ENCODE results near the gene SOWAHA. TPM values are rescaled to one million over a fixed set of nuclear protein-coding genes. Genes with fewer than 3 reads are reported as not detected.

The SOWAHA gene
- total RNA-seq, 2 donors from 2014 or later: 4.1 to 16.7 TPM

DNA sequence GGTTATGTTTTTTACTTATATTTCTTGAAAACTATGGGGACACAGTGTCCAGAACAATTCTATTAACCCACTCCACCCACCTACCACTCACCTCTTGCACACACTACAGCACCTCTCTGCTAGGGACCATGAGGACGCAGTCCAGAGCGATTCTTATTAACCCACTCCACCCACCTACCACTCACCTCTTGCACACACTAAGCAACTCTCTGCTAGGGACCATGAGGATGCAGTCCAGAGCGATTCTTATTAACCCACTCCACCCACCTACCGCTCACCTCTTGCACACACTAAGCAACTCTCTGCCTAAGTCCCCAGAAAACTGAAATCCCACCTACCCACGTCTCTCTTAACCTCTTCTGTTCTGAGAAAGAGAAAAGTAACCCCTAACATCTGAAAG is 19.5 kb downstream of the SOWAHA start:
- DNase-seq (ENCODE audit: low spot score): no peak
- WGBS: 91% methylated on average over 5 of the region's 5 CpGs
- intact Hi-C loops (cut with DNase I): loop anchor here (5.0 kb wide), 1 partner anchor 35 kb away; the partner anchor contains the start of genes GDF9 and UQCRQ
- Histone ChIP-seq H3K36me3 (no peaks in the 10 kb centered on the region), H3K27ac (no peak overlapping the region), H3K4me1 (replicated peaks) (peaks cover 8% of the 10 kb centered on the region), H3K27me3 (replicated peaks; ENCODE audit: insufficient read depth) (no peaks in the 10 kb centered on the region), H3K4me3 (no peak overlapping the region), H3K9me3 (no peaks in the 10 kb centered on the region)
- TF ChIP-seq, protein P1, sequence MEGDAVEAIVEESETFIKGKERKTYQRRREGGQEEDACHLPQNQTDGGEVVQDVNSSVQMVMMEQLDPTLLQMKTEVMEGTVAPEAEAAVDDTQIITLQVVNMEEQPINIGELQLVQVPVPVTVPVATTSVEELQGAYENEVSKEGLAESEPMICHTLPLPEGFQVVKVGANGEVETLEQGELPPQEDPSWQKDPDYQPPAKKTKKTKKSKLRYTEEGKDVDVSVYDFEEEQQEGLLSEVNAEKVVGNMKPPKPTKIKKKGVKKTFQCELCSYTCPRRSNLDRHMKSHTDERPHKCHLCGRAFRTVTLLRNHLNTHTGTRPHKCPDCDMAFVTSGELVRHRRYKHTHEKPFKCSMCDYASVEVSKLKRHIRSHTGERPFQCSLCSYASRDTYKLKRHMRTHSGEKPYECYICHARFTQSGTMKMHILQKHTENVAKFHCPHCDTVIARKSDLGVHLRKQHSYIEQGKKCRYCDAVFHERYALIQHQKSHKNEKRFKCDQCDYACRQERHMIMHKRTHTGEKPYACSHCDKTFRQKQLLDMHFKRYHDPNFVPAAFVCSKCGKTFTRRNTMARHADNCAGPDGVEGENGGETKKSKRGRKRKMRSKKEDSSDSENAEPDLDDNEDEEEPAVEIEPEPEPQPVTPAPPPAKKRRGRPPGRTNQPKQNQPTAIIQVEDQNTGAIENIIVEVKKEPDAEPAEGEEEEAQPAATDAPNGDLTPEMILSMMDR (IDR thresholded peaks at IDR 0.05): no peak
- no peak for TF ChIP-seq POLR2A (IDR thresholded peaks at IDR 0.05)
- TF ChIP-seq POLR2AphosphoS5 (IDR thresholded peaks at IDR 0.05): no peak

DNA sequence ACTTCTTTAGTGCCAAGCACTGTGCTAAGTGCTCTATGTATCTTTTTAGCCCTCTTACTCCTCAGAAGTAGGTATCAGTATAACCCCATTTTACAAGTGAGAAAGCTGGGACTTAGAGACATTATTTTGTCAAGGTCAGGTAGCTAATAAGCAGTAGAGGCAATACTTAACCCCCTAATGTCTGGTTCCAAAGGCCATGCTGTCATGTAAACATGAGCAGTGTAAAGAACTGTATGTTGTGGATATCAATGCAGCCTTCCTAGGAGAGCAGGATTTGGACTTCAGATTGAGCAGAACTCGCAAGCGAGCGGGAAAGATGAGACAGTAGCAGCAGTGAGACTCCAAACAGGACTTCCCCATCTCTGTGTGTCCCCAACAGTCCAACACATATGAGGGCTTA is 21.0 kb downstream of the SOWAHA start:
- H3K36me3 ChIP-seq: no peaks in the 10 kb centered on the region
- H3K27me3 ChIP-seq (replicated peaks; ENCODE audit: insufficient read depth): no peaks in the 10 kb centered on the region
- peaks cover 9% of the 10 kb centered on the region for H3K4me1 ChIP-seq (replicated peaks)
- TF ChIP-seq POLR2A (IDR thresholded peaks at IDR 0.05) (no peak), POLR2AphosphoS5 (IDR thresholded peaks at IDR 0.05) (no peak)
- TF ChIP-seq, protein P1 (IDR thresholded peaks at IDR 0.05): no peak
- WGBS: 98% methylated on average over 3 of the region's 3 CpGs
- DNase-seq (ENCODE audit: low spot score): no peak
- intact Hi-C loops (cut with DNase I): loop anchor here (5.0 kb wide), 1 partner anchor 33 kb away; the partner anchor contains the start of genes GDF9 and UQCRQ
- no peaks in the 10 kb centered on the region for H3K9me3 ChIP-seq
- H3K4me3 ChIP-seq: no peak overlapping the region
- no peak overlapping the region for H3K27ac ChIP-seq

DNA sequence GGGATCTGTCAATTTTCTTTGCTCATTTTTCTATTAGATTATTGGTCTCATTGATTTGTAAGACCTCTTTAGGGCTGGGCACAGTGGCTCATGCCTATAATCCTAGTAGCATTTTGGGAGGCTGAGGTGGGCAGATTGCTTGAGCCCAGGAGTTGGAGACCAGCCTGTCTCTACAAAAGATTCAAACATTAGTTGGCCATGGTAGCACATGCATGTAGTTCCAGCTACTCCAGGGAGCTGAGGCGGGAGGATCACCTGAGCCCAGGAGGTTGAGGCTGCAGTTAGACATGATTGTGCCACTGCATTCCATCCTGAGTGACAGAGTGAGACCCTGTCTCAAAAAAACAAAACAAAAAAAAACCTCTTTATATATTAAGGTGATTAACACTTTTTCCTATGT is 23.8 kb downstream of the SOWAHA start:
- no peak for DNase-seq (ENCODE audit: low spot score)
- intact Hi-C loops (cut with DNase I): no loop called here
- H3K9me3 ChIP-seq: no peaks in the 10 kb centered on the region
- no peaks in the 10 kb centered on the region for H3K36me3 ChIP-seq
- H3K4me3 ChIP-seq: no peak overlapping the region
- H3K27me3 ChIP-seq (replicated peaks; ENCODE audit: insufficient read depth): no peaks in the 10 kb centered on the region
- peak overlapping the region; percentile 91 to 98 for H3K27ac ChIP-seq
- 100% methylated on average over 1 of the region's 1 CpG for WGBS
- peaks cover 9% of the 10 kb centered on the region for H3K4me1 ChIP-seq (replicated peaks)
- no peak for TF ChIP-seq POLR2A (IDR thresholded peaks at IDR 0.05)
- TF ChIP-seq POLR2AphosphoS5 (IDR thresholded peaks at IDR 0.05): no peak
- TF ChIP-seq, protein P1 (IDR thresholded peaks at IDR 0.05): no peak

DNA sequence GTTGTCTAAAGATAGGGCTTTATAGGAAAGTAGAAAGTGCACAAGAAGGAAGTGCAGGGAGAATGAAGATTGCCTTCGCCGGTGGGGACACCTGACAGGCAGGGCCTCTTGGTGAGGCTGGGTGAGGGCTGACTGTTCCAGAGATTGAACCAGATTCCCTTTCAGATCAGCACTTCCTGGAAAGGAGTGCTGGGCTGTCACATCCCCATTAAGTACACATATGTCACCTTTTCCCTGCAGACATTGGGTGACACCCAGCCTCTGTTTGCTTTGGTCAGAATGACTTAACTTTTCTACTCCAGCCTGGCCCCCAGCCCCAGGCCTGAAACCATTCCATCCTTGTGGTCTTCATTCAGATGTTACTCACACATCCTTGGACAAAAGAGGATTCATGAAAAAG is 24.8 kb downstream of the SOWAHA start:
- TF ChIP-seq, protein P1 (IDR thresholded peaks at IDR 0.05): no peak
- peak; percentile 73 for TF ChIP-seq POLR2AphosphoS5 (IDR thresholded peaks at IDR 0.05)
- TF ChIP-seq POLR2A (IDR thresholded peaks at IDR 0.05): no peak
- peak; percentile 64 for DNase-seq (ENCODE audit: low spot score)
- Histone ChIP-seq H3K27ac (peak overlapping the region; percentile 91 to 98), H3K27me3 (replicated peaks; ENCODE audit: insufficient read depth) (no peaks in the 10 kb centered on the region), H3K4me3 (no peak overlapping the region), H3K4me1 (replicated peaks) (peaks cover 9% of the 10 kb centered on the region), H3K36me3 (no peaks in the 10 kb centered on the region), H3K9me3 (no peaks in the 10 kb centered on the region)
- 42% methylated on average over 2 of the region's 2 CpGs for WGBS
- intact Hi-C loops (cut with DNase I): no loop called here

DNA sequence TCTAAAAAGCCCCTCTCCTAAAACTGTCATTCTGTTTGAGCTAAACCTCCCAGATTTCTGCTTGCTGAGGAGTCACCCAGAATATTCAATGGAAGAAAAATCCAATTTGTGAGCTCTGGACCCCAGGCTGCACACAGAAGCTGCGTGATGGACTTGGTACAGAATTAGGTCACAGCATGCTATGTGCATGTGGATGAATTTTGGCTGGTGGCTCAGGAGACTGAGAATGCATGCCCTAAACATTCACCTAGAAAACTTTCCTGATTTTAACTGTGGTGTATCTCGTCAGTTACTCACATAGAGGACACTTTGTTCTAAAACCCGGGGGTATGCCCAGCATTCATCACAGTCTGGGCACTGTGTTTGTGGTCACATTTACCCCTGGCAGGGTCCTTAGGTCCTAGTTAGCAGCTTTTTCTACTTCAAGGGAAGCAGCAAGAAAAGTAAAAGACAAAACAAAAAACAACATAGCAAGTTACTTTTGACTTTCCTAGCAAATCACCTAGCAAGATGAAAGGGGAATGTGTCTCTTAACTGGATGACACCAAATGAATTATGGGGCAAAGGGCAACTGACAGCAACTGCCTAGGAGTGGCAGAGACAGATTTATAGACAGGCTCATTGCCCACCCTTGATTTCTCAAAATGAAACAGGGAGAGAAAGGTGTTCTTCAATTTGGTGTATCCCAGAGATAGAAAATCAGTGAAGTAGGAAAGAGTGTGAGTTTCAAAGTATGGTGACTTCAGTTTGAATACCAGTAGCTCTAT is 25.6 kb downstream of the SOWAHA start:
- no peak for DNase-seq (ENCODE audit: low spot score)
- 49% methylated on average over 3 of the region's 3 CpGs for WGBS
- peak overlapping the region; percentile 91 to 98 for H3K27ac ChIP-seq
- no peaks in the 10 kb centered on the region for H3K36me3 ChIP-seq
- no peak overlapping the region for H3K4me3 ChIP-seq
- TF ChIP-seq, protein P1 (IDR thresholded peaks at IDR 0.05): no peak
- peaks cover 9% of the 10 kb centered on the region for H3K4me1 ChIP-seq (replicated peaks)
- H3K9me3 ChIP-seq: no peaks in the 10 kb centered on the region
- intact Hi-C loops (cut with DNase I): no loop called here
- no peaks in the 10 kb centered on the region for H3K27me3 ChIP-seq (replicated peaks; ENCODE audit: insufficient read depth)

Data from prostate gland (tissue), 2 donors.